Measurements from ENCODE around the gene CDH22.

Gene CDH22

GRCh38 chr20:46299078-46299477 is 9.2 kb downstream of the CDH22 start:
- DNase-seq (ENCODE audit: low spot score) = no peak

- DNase-seq (ENCODE audit: low spot score) = no peak
Observed at GRCh38 chr20:46298374-46298773, 9.9 kb downstream of the CDH22 start.

GRCh38 chr20:46296526-46297250 is 11.6 kb downstream of the CDH22 start:
- DNase-seq (ENCODE audit: low spot score) = no peak

- DNase-seq (ENCODE audit: low spot score) = peak; percentile 24
Observed at GRCh38 chr20:46293084-46293483, 15.2 kb downstream of the CDH22 start.

- DNase-seq (ENCODE audit: low spot score) = no peak
Observed at GRCh38 chr20:46291401-46291800, 16.9 kb downstream of the CDH22 start.

GRCh38 chr20:46289432-46289831 is 18.9 kb downstream of the CDH22 start:
- DNase-seq (ENCODE audit: low spot score) = no peak

GRCh38 chr20:46286977-46287376 is 21.3 kb downstream of the CDH22 start:
- no peak for DNase-seq (ENCODE audit: low spot score)

GRCh38 chr20:46286382-46286781 is 21.9 kb downstream of the CDH22 start:
- no peak for DNase-seq (ENCODE audit: low spot score)

GRCh38 chr20:46285740-46286139 is 22.6 kb downstream of the CDH22 start:
- no peak for DNase-seq (ENCODE audit: low spot score)

GRCh38 chr20:46285072-46285471 is 23.2 kb downstream of the CDH22 start:
- no peak for DNase-seq (ENCODE audit: low spot score)

GRCh38 chr20:46284040-46284427 is 24.3 kb downstream of the CDH22 start:
- no peak for DNase-seq (ENCODE audit: low spot score)

- peak; percentile 27 for DNase-seq (ENCODE audit: low spot score)
Observed at GRCh38 chr20:46283426-46284039, 24.8 kb downstream of the CDH22 start.

GRCh38 chr20:46282669-46283068 is 25.6 kb downstream of the CDH22 start:
- DNase-seq (ENCODE audit: low spot score) = no peak

GRCh38 chr20:46279103-46279502 is 29.2 kb downstream of the CDH22 start:
- DNase-seq (ENCODE audit: low spot score) = no peak

GRCh38 chr20:46277602-46278001 is 30.7 kb downstream of the CDH22 start:
- no peak for DNase-seq (ENCODE audit: low spot score)

GRCh38 chr20:46276531-46276930 is 31.8 kb downstream of the CDH22 start:
- no peak for DNase-seq (ENCODE audit: low spot score)

GRCh38 chr20:46275091-46275490 is 33.2 kb downstream of the CDH22 start:
- DNase-seq (ENCODE audit: low spot score) = no peak

- no peak for DNase-seq (ENCODE audit: low spot score)
Observed at GRCh38 chr20:46273717-46274116, 34.6 kb downstream of the CDH22 start.

GRCh38 chr20:46272389-46273047 is 35.8 kb downstream of the CDH22 start:
- no peak for DNase-seq (ENCODE audit: low spot score)

GRCh38 chr20:46270977-46271744 is 37.1 kb downstream of the CDH22 start:
- DNase-seq (ENCODE audit: low spot score) = no peak

GRCh38 chr20:46269372-46269771 is 38.9 kb downstream of the CDH22 start:
- no peak for DNase-seq (ENCODE audit: low spot score)

GRCh38 chr20:46268662-46269061 is 39.6 kb downstream of the CDH22 start:
- DNase-seq (ENCODE audit: low spot score) = no peak

Data from LoVo (cell line).